Measurements from ENCODE around the gene RBM15. TPM values are rescaled to one million over a fixed set of nuclear protein-coding genes. Genes with fewer than 3 reads are reported as not detected.

RBM15 gene
- total RNA-seq, 1 experiment from 2014 or later = 44.0 TPM

DNA sequence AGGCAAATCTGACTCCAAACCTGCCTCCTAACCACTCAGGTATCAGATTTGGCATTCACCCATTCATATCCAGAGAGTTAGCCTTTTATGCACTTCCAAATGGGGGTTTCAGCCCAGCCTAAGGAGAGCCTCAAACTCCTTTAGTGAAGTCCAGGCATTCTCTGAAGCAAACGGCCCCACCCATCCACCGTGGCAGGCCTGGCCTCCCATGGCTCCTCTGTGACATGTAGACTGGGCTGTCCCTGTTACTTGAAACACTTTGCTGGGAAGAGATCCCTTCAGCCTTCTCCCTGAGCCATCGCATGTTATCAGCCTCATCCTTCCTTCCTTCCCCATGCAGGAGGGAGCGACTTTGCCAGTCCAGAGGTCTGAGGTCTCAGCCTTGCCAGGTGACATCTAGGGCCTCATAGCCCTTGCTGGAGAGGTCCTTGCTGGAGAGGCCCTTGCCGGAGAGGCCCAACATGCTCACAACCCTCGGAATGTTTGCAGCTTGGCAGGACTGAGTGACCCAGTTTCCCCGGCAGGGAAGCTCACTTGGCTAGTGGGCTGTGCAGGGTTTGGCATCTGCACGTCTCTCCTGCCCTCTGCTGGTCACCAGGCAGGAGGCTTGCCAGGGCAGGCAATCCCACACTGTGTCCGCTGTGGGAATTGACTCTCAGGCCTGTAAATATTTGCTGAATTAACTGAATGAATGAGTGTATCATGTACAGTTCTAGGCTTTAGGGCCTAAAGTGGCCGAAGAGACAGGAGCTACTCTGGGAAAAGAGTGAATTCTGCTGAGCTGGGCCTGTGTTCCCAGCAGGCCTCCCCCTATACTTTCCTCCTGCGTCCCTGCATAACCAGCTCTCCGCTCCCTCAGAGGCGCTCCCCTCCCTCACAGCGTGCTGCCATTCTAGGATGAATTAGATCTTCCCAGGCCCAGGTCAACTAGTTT is 26.7 kb upstream of the RBM15 start:
- DNase-seq (ENCODE audit: low read depth, low spot score) (peak; percentile 54), ATAC-seq (peak; percentile 99)
- H4K20me1 ChIP-seq (ENCODE audit: insufficient read depth) = no peaks in the 10 kb centered on the region
- POLR2A ChIA-PET = interaction anchor here (2.3 kb wide), 1 partner anchor 104 kb away, joined by 18 read pairs; no protein-coding TSS in a partner anchor
- H3K9ac ChIP-seq (ENCODE audit: low read length) = no peak overlapping the region
- H2AFZ ChIP-seq (ENCODE audit: low read depth, low read length, poor library complexity, severe bottlenecking) = no peak overlapping the region
- 0 out of 2 replicates have a peak overlapping the region, but pooled peaks have one; percentile 1 for H3K4me2 ChIP-seq (ENCODE audit: low read length)
- no TSS peak for BruUV-seq (replicated peaks)
- no peak overlapping the region for H3K27ac ChIP-seq (ENCODE audit: low read depth, low read length)
- H3K27me3 ChIP-seq (ENCODE audit: insufficient read depth, low read length) = no peaks in the 10 kb centered on the region
- TF ChIP-seq RAD21 (IDR thresholded peaks at IDR 0.05; ENCODE audit: low read depth) = peak; percentile 99
- TF ChIP-seq POLR2A (IDR thresholded peaks at IDR 0.05; ENCODE audit: borderline replicate concordance, extremely low read depth, insufficient read depth, insufficient read length) = no peak
- no peak for TF ChIP-seq JUND (IDR thresholded peaks at IDR 0.05)
- TF ChIP-seq, protein P1, sequence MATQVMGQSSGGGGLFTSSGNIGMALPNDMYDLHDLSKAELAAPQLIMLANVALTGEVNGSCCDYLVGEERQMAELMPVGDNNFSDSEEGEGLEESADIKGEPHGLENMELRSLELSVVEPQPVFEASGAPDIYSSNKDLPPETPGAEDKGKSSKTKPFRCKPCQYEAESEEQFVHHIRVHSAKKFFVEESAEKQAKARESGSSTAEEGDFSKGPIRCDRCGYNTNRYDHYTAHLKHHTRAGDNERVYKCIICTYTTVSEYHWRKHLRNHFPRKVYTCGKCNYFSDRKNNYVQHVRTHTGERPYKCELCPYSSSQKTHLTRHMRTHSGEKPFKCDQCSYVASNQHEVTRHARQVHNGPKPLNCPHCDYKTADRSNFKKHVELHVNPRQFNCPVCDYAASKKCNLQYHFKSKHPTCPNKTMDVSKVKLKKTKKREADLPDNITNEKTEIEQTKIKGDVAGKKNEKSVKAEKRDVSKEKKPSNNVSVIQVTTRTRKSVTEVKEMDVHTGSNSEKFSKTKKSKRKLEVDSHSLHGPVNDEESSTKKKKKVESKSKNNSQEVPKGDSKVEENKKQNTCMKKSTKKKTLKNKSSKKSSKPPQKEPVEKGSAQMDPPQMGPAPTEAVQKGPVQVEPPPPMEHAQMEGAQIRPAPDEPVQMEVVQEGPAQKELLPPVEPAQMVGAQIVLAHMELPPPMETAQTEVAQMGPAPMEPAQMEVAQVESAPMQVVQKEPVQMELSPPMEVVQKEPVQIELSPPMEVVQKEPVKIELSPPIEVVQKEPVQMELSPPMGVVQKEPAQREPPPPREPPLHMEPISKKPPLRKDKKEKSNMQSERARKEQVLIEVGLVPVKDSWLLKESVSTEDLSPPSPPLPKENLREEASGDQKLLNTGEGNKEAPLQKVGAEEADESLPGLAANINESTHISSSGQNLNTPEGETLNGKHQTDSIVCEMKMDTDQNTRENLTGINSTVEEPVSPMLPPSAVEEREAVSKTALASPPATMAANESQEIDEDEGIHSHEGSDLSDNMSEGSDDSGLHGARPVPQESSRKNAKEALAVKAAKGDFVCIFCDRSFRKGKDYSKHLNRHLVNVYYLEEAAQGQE (IDR thresholded peaks at IDR 0.05; ENCODE audit: low read depth) = no peak
- no peak for TF ChIP-seq SIN3A (IDR thresholded peaks at IDR 0.05; ENCODE audit: low read depth)
- TF ChIP-seq SRF (IDR thresholded peaks at IDR 0.05; ENCODE audit: low read depth) = no peak
- no peak for TF ChIP-seq CBX3 (IDR thresholded peaks at IDR 0.05; ENCODE audit: low read depth)
- TF ChIP-seq, protein P2, sequence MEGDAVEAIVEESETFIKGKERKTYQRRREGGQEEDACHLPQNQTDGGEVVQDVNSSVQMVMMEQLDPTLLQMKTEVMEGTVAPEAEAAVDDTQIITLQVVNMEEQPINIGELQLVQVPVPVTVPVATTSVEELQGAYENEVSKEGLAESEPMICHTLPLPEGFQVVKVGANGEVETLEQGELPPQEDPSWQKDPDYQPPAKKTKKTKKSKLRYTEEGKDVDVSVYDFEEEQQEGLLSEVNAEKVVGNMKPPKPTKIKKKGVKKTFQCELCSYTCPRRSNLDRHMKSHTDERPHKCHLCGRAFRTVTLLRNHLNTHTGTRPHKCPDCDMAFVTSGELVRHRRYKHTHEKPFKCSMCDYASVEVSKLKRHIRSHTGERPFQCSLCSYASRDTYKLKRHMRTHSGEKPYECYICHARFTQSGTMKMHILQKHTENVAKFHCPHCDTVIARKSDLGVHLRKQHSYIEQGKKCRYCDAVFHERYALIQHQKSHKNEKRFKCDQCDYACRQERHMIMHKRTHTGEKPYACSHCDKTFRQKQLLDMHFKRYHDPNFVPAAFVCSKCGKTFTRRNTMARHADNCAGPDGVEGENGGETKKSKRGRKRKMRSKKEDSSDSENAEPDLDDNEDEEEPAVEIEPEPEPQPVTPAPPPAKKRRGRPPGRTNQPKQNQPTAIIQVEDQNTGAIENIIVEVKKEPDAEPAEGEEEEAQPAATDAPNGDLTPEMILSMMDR (IDR thresholded peaks at IDR 0.05 in 2 of 3, conservative IDR thresholded peaks at IDR 0.05 in 1 of 3; ENCODE audit: borderline replicate concordance in 1 of 3, insufficient read depth in 1 of 3, low read depth in 2 of 3, low read length in 2 of 3) = peak; percentile 93 to 97 (median 93)
- no peak for TF ChIP-seq CEBPB (IDR thresholded peaks at IDR 0.05; ENCODE audit: low read depth)
- no peaks in the 10 kb centered on the region for H3K9me2 ChIP-seq (ENCODE audit: insufficient read depth)
- CTCF ChIA-PET = interaction anchor here (0.6 to 3.8 kb wide), 16 partner anchors 11 to 183 kb away, joined by 3 to 206 read pairs (median 3); partner anchors contain the start of genes KCNC4 and RBM15
- peaks cover 2 to 20% of the 10 kb centered on the region in 2 experiments; a peak in 2 of 4 replicates for H3K4me1 ChIP-seq (ENCODE audit: control insufficient read depth in 1 of 2, insufficient read depth in 2 of 2, low read length in 2 of 2)
- intact Hi-C loops (cut with micrococcal nuclease) = loop anchor here (1.0 kb wide), 4 partner anchors 105 to 184 kb away; no protein-coding TSS in a partner anchor
- RAD21 ChIA-PET (ENCODE audit: low non-redundant PET in 1 of 2, low total read pairs in 2 of 2, uncharacterized antibody in 2 of 2, unreplicated experiment in 2 of 2) = interaction anchor here (0.6 to 2.2 kb wide), 10 partner anchors 21 to 185 kb away, joined by 3 to 62 read pairs (median 4); partner anchors contain the start of gene KCNC4 (in 2 of the 2)
- no peak overlapping the region for H3K4me3 ChIP-seq (replicated peaks in 1 of 2; ENCODE audit: low read depth in 1 of 2, low read length in 2 of 2)
- no peaks in the 10 kb centered on the region for H3K36me3 ChIP-seq (ENCODE audit: control insufficient read depth in 1 of 2, insufficient read depth in 2 of 2, low read length in 2 of 2)
- no peaks in the 10 kb centered on the region for H3K9me3 ChIP-seq (ENCODE audit: control insufficient read depth in 1 of 2, insufficient read depth in 1 of 2, low read depth in 1 of 2, low read length in 2 of 2)
- no peaks in the 10 kb centered on the region for H3K79me2 ChIP-seq (ENCODE audit: insufficient read depth, low read length)
